Thoracic aorta (tissue), 2 donors: ENCODE data around the gene SETBP1. TPM values are rescaled to one million over a fixed set of nuclear protein-coding genes. Genes with fewer than 3 reads are reported as not detected.

Experiments used
- ATAC-seq: fragments of 150-250 bp; one replicate; pipeline ENCODE4 v1.8.0; 2017; ENCODE audit warnings: low read depth; ENCODE audit not compliant: insufficient number of reproducible peaks, low FRiP score
- DNase-seq: peaks from one replicate; pipeline ENCODE4 v3.0.0-alpha.2; 2020; ENCODE audit warnings: low spot score
- H3K27ac ChIP-seq, 2 donors: fragments of 200-600 bp; sonication (generic); 1 replicate in 1 of 2; 2 replicates in 1 of 2; pipeline ENCODE4 v1.5.1; 2016; ENCODE audit warnings: mild to moderate bottlenecking in 2 of 2, moderate library complexity in 2 of 2
- H3K27me3 ChIP-seq: fragments of 200-600 bp; sonication (generic); replicated peaks from 2 replicates; pipeline ENCODE4 v1.6.0; 2016; ENCODE audit warnings: mild to moderate bottlenecking; ENCODE audit not compliant: insufficient read depth
- H3K36me3 ChIP-seq: fragments of 200-600 bp; sonication (generic); one replicate; pipeline ENCODE4 v1.5.1; 2016
- H3K4me1 ChIP-seq, 2 donors: fragments of 200-600 bp; sonication (generic); 1 replicate in 1 of 2; 2 replicates in 1 of 2; pipeline versions ENCODE4 v1.5.1 to v1.6.0; 2016; ENCODE audit warnings: low read depth in 2 of 2, mild to moderate bottlenecking in 1 of 2; ENCODE audit not compliant: control insufficient read depth in 1 of 2
- H3K4me3 ChIP-seq: fragments of 200-600 bp; sonication (generic); 2 replicates; pipeline ENCODE4 v1.5.1; 2016; ENCODE audit warnings: mild to moderate bottlenecking
- H3K9me3 ChIP-seq: fragments of 200-600 bp; sonication (generic); 2 replicates; pipeline ENCODE4 v1.5.1; 2016
- CTCF ChIP-seq: fragments of 200-600 bp; sonication (generic); IDR thresholded peaks from one replicate; pipeline ENCODE4 v1.5.1; 2019; ENCODE audit warnings: antibody characterized with exemption
- total RNA-seq, 2 donors: library from RNA; depleted of rRNA; stranded (reverse); fragments of >200 nt; gene quantifications; one replicate each; pipeline versions ENCODE4 v1.1.0 to v1.2.3, GENCODE V29; 2016

SETBP1 gene
- total RNA-seq, 2 donors from 2014 or later = 39.3 to 50.2 TPM

GRCh38 chr18:44765456-44765855 is 84.8 kb downstream of the SETBP1 start:
- no peak for TF ChIP-seq CTCF
- Histone ChIP-seq H3K36me3 (no peaks in the 10 kb centered on the region), H3K9me3 (no peaks in the 10 kb centered on the region), H3K4me1 (peaks cover 19 to 33% of the 10 kb centered on the region in 2 donors), H3K27me3 (no peaks in the 10 kb centered on the region), H3K4me3 (no peak overlapping the region), H3K27ac (no peak overlapping the region)
- DNase-seq = no peak
- no peak for ATAC-seq

- Histone ChIP-seq H3K4me3 (no peak overlapping the region), H3K27ac (no peak overlapping the region), H3K36me3 (no peaks in the 10 kb centered on the region), H3K4me1 (peaks cover 19 to 33% of the 10 kb centered on the region in 2 donors), H3K27me3 (no peaks in the 10 kb centered on the region), H3K9me3 (no peaks in the 10 kb centered on the region)
- ATAC-seq (no peak), DNase-seq (no peak)
- no peak for TF ChIP-seq CTCF
Observed at GRCh38 chr18:44766450-44766849, 85.8 kb downstream of the SETBP1 start.

GRCh38 chr18:44767807-44768206 is 87.1 kb downstream of the SETBP1 start:
- no peak for ATAC-seq
- Histone ChIP-seq H3K4me3 (no peak overlapping the region), H3K27me3 (no peaks in the 10 kb centered on the region), H3K9me3 (no peaks in the 10 kb centered on the region), H3K4me1 (peaks cover 12 to 32% of the 10 kb centered on the region in 2 donors), H3K27ac (no peak overlapping the region), H3K36me3 (no peaks in the 10 kb centered on the region)
- DNase-seq = no peak
- TF ChIP-seq CTCF = no peak

- DNase-seq (no peak), ATAC-seq (no peak)
- no peak overlapping the region for H3K4me3 ChIP-seq
- H3K27me3 ChIP-seq = no peaks in the 10 kb centered on the region
- H3K4me1 ChIP-seq = peaks cover 5 to 21% of the 10 kb centered on the region in 2 donors
- no peaks in the 10 kb centered on the region for H3K36me3 ChIP-seq
- H3K27ac ChIP-seq = no peak overlapping the region
- H3K9me3 ChIP-seq = no peaks in the 10 kb centered on the region
- TF ChIP-seq CTCF = no peak
Observed at GRCh38 chr18:44770641-44771040, 90.0 kb downstream of the SETBP1 start.

- TF ChIP-seq CTCF = no peak
- no peaks in the 10 kb centered on the region for H3K9me3 ChIP-seq
- H3K4me3 ChIP-seq = no peak overlapping the region
- no peak for DNase-seq
- no peak overlapping the region for H3K27ac ChIP-seq
- H3K27me3 ChIP-seq = no peaks in the 10 kb centered on the region
- no peaks in the 10 kb centered on the region for H3K36me3 ChIP-seq
- peaks cover 0 to 21% of the 10 kb centered on the region in 2 donors for H3K4me1 ChIP-seq
- no peak for ATAC-seq
Observed at GRCh38 chr18:44771572-44771955, 90.9 kb downstream of the SETBP1 start.
